Right lobe of liver (tissue), 6 donors: Measurements from ENCODE around the gene HGFAC. TPM values are rescaled to one million over a fixed set of nuclear protein-coding genes. Genes with fewer than 3 reads are reported as not detected.

ENCODE experiments used
- ATAC-seq, 4 donors: fragments of 200-7000 bp; cut with Tn5 transposase; one replicate each; pipeline ENCODE4 v1.9.1; 2020; ENCODE audit warnings: mild to moderate bottlenecking in 4 of 4, moderate library complexity in 4 of 4
- DNase-seq, 3 donors: peaks; one replicate each; pipeline ENCODE4 v3.0.0-alpha.2; 2020
- H3K27ac ChIP-seq, 3 donors: fragments of 200-600 bp; one replicate each; pipeline ENCODE4 v1.8.0; 2022
- H3K27me3 ChIP-seq, 2 donors: fragments of 200-600 bp; one replicate each; pipeline ENCODE4 v1.8.0; 2022
- H3K36me3 ChIP-seq, 4 donors: fragments of 200-600 bp; sonication (generic) in 1 of 4; one replicate each; pipeline versions ENCODE4 v1.5.1 to v1.8.0; 2017 to 2022; ENCODE audit warnings: control low read depth in 1 of 4
- H3K4me1 ChIP-seq, 4 donors: fragments of 200-600 bp; sonication (generic) in 1 of 4; one replicate each; pipeline versions ENCODE4 v1.5.1 to v1.8.0; 2017 to 2022; ENCODE audit warnings: control low read depth in 1 of 4
- H3K4me3 ChIP-seq, 3 donors: fragments of 200-600 bp; one replicate each; pipeline ENCODE4 v1.8.0; 2022
- H3K9me3 ChIP-seq, 4 donors: fragments of 200-600 bp; sonication (generic) in 1 of 4; one replicate each; pipeline versions ENCODE4 v1.5.1 to v1.8.0; 2017 to 2022; ENCODE audit warnings: control low read depth in 1 of 4
- POLR2A ChIP-seq: fragments of 450-650 bp; IDR thresholded peaks from one replicate; pipeline ENCODE4 v1.6.1; 2017; ENCODE audit warnings: antibody characterized with exemption, mild to moderate bottlenecking
- WGBS: methylation state at CpG from one replicate; pipeline ENCODE4 v1.1.6; 2018; ENCODE audit warnings: low coverage, low lambda C conversion rate; ENCODE audit not compliant: insufficient coverage; ENCODE audit errors: missing lambda C conversion rate; 5-methylcytosine and 5-hydroxymethylcytosine counted together
- intact Hi-C, 2 donors: fragments of 100-400 bp; cut with DNase I; formaldehyde crosslinking; loops; one replicate each; pipeline versions ENCODE4 v1.11.2 to v1.14.1; 2022
- total RNA-seq, 6 experiments: library from RNA; depleted of rRNA in 2 of 6; stranded (reverse); fragments of >200 nt in 2 of 6; fragmentation: NEBNext Ultra II Directional in 3 of 6; extraction: Animal tissue kit (Norgen Biotek cat#: 25700) in 3 of 6; gene quantifications; one replicate each; pipeline versions ENCODE4 v1.1.0 to v1.2.4, GENCODE V29; 2016 to 2023
- TF ChIP-seq, protein P1 (sequence below), 4 donors: fragments of 200-600 bp in 3 of 4; fragments of 450-650 bp in 1 of 4; IDR thresholded peaks; one replicate each; pipeline versions ENCODE4 v1.5.1 to v1.8.0; 2016 to 2022; ENCODE audit warnings: antibody characterized with exemption in 4 of 4, mild to moderate bottlenecking in 2 of 4
- donor health status: DM: no; HTN: yes; CAD: no.
- donor health status: DM: no; HTN: no; CAD: no.
- donor health status: DM: no; HTN: no; CAD: no.
- donor health status: DM: no; HTN: yes; CAD: no.
- donor health status: DM: no; HTN: yes; CAD: no.

Gene HGFAC
- total RNA-seq, 6 experiments from 2014 or later, result 73.9 to 176 (median 140) TPM

GRCh38 chr4:3464911-3465697 is 23.3 kb downstream of the HGFAC start:
- no peaks in the 10 kb centered on the region for H3K9me3 ChIP-seq
- intact Hi-C loops, result no loop called here
- no peak for ATAC-seq
- H3K4me3 ChIP-seq, result no peak overlapping the region
- TF ChIP-seq, protein P1, sequence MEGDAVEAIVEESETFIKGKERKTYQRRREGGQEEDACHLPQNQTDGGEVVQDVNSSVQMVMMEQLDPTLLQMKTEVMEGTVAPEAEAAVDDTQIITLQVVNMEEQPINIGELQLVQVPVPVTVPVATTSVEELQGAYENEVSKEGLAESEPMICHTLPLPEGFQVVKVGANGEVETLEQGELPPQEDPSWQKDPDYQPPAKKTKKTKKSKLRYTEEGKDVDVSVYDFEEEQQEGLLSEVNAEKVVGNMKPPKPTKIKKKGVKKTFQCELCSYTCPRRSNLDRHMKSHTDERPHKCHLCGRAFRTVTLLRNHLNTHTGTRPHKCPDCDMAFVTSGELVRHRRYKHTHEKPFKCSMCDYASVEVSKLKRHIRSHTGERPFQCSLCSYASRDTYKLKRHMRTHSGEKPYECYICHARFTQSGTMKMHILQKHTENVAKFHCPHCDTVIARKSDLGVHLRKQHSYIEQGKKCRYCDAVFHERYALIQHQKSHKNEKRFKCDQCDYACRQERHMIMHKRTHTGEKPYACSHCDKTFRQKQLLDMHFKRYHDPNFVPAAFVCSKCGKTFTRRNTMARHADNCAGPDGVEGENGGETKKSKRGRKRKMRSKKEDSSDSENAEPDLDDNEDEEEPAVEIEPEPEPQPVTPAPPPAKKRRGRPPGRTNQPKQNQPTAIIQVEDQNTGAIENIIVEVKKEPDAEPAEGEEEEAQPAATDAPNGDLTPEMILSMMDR (IDR thresholded peaks at IDR 0.05), result no peak
- TF ChIP-seq POLR2A, result no peak
- no peaks in the 10 kb centered on the region for H3K27me3 ChIP-seq
- H3K4me1 ChIP-seq, result peaks cover 0 to 17% (median 6%) of the 10 kb centered on the region in 4 donors
- 91% methylated on average over 9 of the region's 21 CpGs for WGBS
- peak in 1 of 3 donors; percentile 8 for DNase-seq
- H3K27ac ChIP-seq, result no peak overlapping the region
- no peaks in the 10 kb centered on the region for H3K36me3 ChIP-seq

DNA sequence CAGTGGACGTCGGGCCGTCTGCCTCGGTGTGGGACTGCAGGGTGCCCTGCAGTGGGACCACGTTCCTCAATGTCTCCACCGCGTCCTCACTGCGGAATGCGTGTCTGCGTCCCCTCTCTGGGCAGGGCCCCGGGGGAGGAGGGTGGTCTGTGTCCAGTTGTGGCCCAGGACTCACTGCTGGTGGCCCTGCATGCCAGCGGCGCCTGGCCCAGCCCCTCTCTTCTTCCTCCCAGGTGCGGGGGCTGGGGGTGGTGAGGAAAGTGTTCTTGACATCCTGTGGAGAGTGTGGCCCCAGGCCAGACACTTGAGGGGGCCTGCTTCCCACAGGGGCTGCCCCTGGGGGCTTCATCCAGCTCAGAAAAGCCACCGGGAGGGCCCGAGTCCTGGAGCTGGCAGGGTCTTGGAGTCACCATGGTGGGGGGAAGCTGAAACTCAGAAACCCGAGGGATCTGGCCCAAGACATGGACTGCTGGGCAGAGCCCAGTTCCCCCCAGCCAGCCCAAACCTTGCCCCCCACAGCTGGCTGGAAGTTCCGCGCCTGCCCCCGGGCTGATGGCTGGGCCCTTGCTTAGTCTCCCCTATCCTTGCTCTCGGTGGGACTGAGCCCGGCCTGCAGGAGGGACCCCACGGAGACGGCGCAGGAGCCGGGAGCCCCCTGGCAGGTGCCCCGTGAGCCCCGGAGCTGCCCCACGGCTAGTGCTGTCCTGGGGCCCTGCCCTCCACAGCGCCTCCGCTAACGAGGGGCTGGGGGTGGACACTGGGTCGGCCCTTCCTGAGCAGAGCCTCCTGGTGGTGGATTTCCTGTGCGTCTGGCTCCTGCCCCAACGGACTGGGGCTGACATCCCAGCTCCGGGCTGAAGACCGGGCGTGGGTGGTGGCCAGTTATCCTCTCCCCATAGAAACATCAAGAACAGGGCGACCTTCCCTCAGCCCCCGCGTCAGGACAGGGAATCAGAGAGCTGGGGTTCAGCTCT is 24.2 kb downstream of the HGFAC start:
- TF ChIP-seq, protein P1 (IDR thresholded peaks at IDR 0.05), result peak in 1 of 4 donors; percentile 10
- TF ChIP-seq POLR2A, result no peak
- Histone ChIP-seq H3K4me1 (peaks cover 0 to 17% (median 6%) of the 10 kb centered on the region in 4 donors), H3K36me3 (no peaks in the 10 kb centered on the region), H3K27ac (no peak overlapping the region), H3K27me3 (no peaks in the 10 kb centered on the region), H3K9me3 (no peaks in the 10 kb centered on the region), H3K4me3 (no peak overlapping the region)
- 85% methylated on average over 6 of the region's 41 CpGs for WGBS
- intact Hi-C loops, result no loop called here
- DNase-seq (peak in 2 of 3 donors; percentile 17 to 51), ATAC-seq (no peak)

- Histone ChIP-seq H3K27ac (no peak overlapping the region), H3K27me3 (no peaks in the 10 kb centered on the region), H3K36me3 (no peaks in the 10 kb centered on the region), H3K4me1 (peaks cover 0 to 9% (median 4%) of the 10 kb centered on the region in 4 donors), H3K9me3 (no peaks in the 10 kb centered on the region), H3K4me3 (no peak overlapping the region)
- DNase-seq (peak in 1 of 3 donors; percentile 51), ATAC-seq (no peak)
- TF ChIP-seq, protein P1 (IDR thresholded peaks at IDR 0.05), result no peak
- TF ChIP-seq POLR2A, result no peak
- 83% methylated on average over 18 of the region's 40 CpGs for WGBS
- intact Hi-C loops, result no loop called here
These were observed 25.2 kb downstream of the HGFAC start for GRCh38 chr4:3466691-3467600.

DNA sequence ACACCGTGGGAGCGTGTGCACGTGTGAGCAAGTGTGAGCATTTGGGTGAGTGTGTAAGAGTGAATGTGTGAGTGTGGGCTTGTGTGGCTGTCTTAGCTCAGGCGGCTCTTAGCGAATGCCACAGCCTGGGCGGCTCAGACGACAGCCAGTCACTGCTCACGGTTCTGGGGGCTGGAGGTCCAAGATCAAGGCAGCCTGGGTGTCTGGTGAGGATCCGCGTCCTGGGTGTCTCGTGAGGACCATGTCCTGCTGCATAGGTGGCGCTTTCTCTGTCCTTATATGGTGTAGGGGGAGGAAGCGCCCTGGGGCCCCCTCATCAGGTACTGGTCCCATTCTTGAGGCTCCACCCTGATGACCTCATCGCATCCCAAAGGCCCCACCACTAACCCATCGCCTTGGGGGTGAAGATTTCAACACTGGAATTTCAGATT is 25.8 kb downstream of the HGFAC start:
- Histone ChIP-seq H3K36me3 (no peaks in the 10 kb centered on the region), H3K9me3 (no peaks in the 10 kb centered on the region), H3K4me3 (no peak overlapping the region), H3K27me3 (no peaks in the 10 kb centered on the region), H3K27ac (no peak overlapping the region), H3K4me1 (peaks cover 0 to 2% (median 1%) of the 10 kb centered on the region in 4 donors)
- ATAC-seq, result no peak
- no peak for TF ChIP-seq POLR2A
- TF ChIP-seq, protein P1 (IDR thresholded peaks at IDR 0.05), result no peak
- intact Hi-C loops, result no loop called here
- DNase-seq, result peak in 1 of 3 donors; percentile 39
- no CpG with 5 or more reads among the region's 15 CpGs for WGBS
